Retinal pigment epithelial cell (primary cell): ENCODE data around the gene LRRC27.

ENCODE experiments used
- DNase-seq: peaks from one replicate; pipeline ENCODE4 v3.0.0-alpha.2; 2010; ENCODE audit warnings: low read depth
- H3K4me3 ChIP-seq: 2 replicates; pipeline ENCODE4 v1.5.1; 2011; ENCODE audit warnings: mild to moderate bottlenecking, low read length, control low read depth, moderate library complexity
- TF ChIP-seq, protein P1 (sequence below): conservative IDR thresholded peaks from 2 replicates; pipeline ENCODE4 v1.5.1; 2011; ENCODE audit warnings: low read depth, low read length, control low read depth, inconsistent platforms

The LRRC27 gene

DNA sequence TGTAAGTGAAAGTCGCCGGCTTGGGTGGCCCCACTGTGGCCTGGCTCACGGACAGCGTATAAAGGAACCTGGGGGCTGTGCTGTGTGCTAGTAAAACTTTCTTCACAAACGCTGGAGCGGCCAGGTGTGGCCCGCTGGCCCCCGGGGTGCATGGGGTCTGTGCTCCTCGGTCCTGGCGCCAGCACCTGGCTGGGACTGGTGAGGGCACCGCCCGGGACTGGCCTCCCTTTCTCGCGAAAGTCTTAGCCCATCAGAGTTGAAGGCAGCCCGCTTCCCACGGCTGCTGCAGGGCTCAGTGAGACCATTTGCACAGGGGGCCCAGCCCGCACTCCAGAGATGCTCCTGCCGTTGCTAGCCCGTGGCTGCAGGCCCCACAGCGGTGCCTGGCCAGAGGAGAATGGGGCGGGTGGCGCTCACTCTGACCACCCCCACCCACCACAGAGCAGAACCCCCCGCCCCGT is 70.8 kb downstream of the LRRC27 start:
- no peak overlapping the region for H3K4me3 ChIP-seq
- TF ChIP-seq, protein P1, sequence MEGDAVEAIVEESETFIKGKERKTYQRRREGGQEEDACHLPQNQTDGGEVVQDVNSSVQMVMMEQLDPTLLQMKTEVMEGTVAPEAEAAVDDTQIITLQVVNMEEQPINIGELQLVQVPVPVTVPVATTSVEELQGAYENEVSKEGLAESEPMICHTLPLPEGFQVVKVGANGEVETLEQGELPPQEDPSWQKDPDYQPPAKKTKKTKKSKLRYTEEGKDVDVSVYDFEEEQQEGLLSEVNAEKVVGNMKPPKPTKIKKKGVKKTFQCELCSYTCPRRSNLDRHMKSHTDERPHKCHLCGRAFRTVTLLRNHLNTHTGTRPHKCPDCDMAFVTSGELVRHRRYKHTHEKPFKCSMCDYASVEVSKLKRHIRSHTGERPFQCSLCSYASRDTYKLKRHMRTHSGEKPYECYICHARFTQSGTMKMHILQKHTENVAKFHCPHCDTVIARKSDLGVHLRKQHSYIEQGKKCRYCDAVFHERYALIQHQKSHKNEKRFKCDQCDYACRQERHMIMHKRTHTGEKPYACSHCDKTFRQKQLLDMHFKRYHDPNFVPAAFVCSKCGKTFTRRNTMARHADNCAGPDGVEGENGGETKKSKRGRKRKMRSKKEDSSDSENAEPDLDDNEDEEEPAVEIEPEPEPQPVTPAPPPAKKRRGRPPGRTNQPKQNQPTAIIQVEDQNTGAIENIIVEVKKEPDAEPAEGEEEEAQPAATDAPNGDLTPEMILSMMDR: no peak
- no peak for DNase-seq

DNA sequence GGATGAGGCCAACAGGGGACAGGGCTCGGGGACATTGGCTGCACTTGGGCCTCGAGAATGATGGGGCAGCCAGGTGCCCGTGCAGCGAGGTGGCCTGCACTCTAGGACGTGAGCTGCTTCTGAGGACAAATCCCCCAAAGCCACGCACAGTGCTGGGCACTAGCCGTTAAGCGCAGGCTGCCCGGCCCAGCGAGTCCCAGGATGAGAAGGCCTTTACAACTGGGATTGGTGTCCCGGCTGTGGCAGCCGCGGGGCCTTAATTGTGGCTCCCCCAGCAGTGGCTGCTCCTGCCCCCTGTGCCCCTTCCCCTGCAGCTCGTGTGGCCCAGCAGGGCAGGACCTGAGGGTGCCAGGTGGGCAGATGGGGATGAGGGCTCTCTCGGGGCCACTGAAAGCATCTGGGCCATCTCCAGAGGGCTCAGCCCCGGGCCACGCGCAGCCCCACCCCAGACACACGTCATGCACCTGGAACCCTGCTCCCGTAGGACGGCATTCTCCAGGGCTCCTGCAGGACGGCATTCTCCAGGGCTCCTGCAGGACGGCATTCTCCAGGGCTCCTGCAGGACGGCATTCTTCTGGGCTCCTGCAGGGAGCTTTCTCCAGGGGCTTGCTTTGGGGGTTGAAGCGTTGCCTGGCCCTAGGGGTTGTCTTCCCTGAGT is 71.6 kb downstream of the LRRC27 start:
- TF ChIP-seq, protein P1: no peak
- no peak for DNase-seq
- H3K4me3 ChIP-seq: no peak overlapping the region

DNA sequence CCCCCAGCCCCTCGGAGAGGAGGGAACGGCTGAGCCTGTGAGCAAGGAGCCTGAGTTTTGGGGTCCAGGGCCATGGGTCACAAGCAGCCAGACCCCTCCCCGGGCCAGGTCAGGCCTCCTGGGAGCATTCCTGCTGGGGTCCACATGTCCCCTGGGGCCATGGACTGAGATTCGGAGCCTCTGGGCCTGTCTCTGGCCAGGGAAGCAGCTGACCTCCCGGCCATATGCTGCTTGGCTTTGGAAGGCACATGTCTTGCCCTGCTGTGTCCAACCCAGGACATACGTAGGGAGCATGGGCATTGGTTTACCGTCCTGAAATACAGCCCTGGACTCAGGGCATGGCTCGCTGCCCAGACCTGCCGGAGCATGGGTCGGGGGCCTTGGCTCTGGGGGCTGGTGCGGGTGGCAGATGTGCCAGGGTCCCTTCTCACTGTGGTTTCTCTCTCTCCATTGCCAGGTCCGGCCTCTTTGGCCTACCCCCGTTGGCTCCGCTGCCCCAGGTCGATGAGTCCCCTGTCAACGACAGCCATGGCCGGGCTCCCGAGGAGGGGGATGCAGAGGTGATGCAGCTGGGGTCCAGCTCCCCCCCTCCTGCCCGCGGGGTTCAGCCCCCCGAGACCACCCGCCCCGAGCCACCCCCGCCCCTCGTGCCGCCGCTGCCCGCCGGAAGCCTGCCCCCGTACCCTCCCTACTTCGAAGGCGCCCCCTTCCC is 72.3 kb downstream of the LRRC27 start:
- no peak overlapping the region for H3K4me3 ChIP-seq
- TF ChIP-seq, protein P1: no peak

GRCh38 chr10:132404911-132405462 is 73.0 kb downstream of the LRRC27 start:
- DNase-seq: no peak
- TF ChIP-seq, protein P1: no peak
- H3K4me3 ChIP-seq: no peak overlapping the region

More for the DNA sequence above, 72.3 kb downstream of the LRRC27 start:
- DNase-seq: no peak

DNA sequence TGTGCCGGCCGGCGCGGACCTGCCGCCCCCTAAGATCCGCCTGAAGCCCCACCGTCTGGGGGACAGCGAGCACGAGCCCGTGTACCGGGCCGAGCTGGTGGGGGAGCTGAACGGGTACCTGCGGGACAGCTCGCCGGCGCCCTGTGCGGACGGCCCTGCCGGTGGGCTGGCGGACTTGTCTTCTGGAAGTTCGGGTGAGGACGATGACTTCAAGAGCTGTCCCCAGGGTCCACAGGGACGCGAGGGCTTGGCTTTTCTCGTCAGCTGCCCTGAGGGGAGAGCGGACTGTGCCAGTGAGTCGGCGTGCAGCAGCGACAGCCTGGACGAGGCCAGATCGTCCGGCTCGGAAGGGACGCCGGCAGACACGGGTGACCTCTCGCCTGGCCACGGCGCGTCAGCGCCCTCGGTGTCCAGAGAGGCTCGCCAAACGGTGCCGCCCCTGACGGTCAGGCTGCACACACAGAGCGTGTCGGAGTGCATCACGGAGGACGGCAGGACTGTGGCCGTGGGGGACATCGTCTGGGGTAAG is 73.5 kb downstream of the LRRC27 start:
- H3K4me3 ChIP-seq: no peak overlapping the region
- DNase-seq: no peak
- TF ChIP-seq, protein P1: no peak

GRCh38 chr10:132406181-132406580 is 74.2 kb downstream of the LRRC27 start:
- no peak overlapping the region for H3K4me3 ChIP-seq
- DNase-seq: no peak
- TF ChIP-seq, protein P1: no peak
